NCI-H187 treated with DMSO at 0.1 percent for 48 hours (cell line): Measurements from ENCODE around the gene DACT2.

ENCODE experiments used
- DNase-seq: peaks from one replicate; lab custom pipeline; 2025; lab: John Stamatoyannopoulos, UW

DACT2 gene

GRCh38 chr6:168265827-168266815, 53.5 kb downstream of the DACT2 start:
- DNase-seq: no peak

GRCh38 chr6:168265394-168265793, 54.2 kb downstream of the DACT2 start:
- DNase-seq: no peak

- DNase-seq: no peak
Observed at GRCh38 chr6:168264593-168265335, 54.8 kb downstream of the DACT2 start.

- no peak for DNase-seq
Observed at GRCh38 chr6:168263351-168263905, 56.1 kb downstream of the DACT2 start.

- DNase-seq: no peak
Observed at GRCh38 chr6:168261234-168261633, 58.3 kb downstream of the DACT2 start.

GRCh38 chr6:168260420-168260987, 59.1 kb downstream of the DACT2 start:
- no peak for DNase-seq

GRCh38 chr6:168258795-168259194, 60.8 kb downstream of the DACT2 start:
- no peak for DNase-seq

- DNase-seq: no peak
Observed at GRCh38 chr6:168256940-168257339, 62.6 kb downstream of the DACT2 start.
